HG03045 (cell line): ENCODE data around the gene FIGN.

Experiments used
- ATAC-seq: cut with Tn5 transposase; IDR thresholded peaks from one replicate; pipeline ENCODE4 v1.9.1; 2021; ENCODE audit warnings: mild to moderate bottlenecking, moderate library complexity; ENCODE audit not compliant: unreplicated experiment

Gene FIGN

GRCh38 chr2:163621445-163622004 is 114.3 kb downstream of the FIGN start:
- ATAC-seq: no peak

GRCh38 chr2:163617517-163617916 is 118.3 kb downstream of the FIGN start:
- no peak for ATAC-seq

GRCh38 chr2:163613266-163613731 is 122.5 kb downstream of the FIGN start:
- ATAC-seq: no peak

- ATAC-seq: no peak
Observed at GRCh38 chr2:163612332-163612731, 123.5 kb downstream of the FIGN start.

- no peak for ATAC-seq
Observed at GRCh38 chr2:163611557-163611906, 124.3 kb downstream of the FIGN start.

GRCh38 chr2:163610817-163611556 is 124.8 kb downstream of the FIGN start:
- ATAC-seq: no peak

GRCh38 chr2:163607630-163608029 is 128.2 kb downstream of the FIGN start:
- no peak for ATAC-seq

- no peak for ATAC-seq
Observed at GRCh38 chr2:163606878-163607277, 128.9 kb downstream of the FIGN start.

GRCh38 chr2:163605779-163606178 is 130.0 kb downstream of the FIGN start:
- ATAC-seq: no peak

- no peak for ATAC-seq
Observed at GRCh38 chr2:163604941-163605555, 130.8 kb downstream of the FIGN start.

- no peak for ATAC-seq
Observed at GRCh38 chr2:163602196-163602595, 133.6 kb downstream of the FIGN start.

GRCh38 chr2:163601377-163601776 is 134.4 kb downstream of the FIGN start:
- ATAC-seq: no peak

- ATAC-seq: no peak
Observed at GRCh38 chr2:163600801-163601200, 135.0 kb downstream of the FIGN start.

GRCh38 chr2:163595028-163595427 is 140.8 kb downstream of the FIGN start:
- no peak for ATAC-seq

GRCh38 chr2:163594497-163594896 is 141.3 kb downstream of the FIGN start:
- no peak for ATAC-seq

- ATAC-seq: no peak
Observed at GRCh38 chr2:163593982-163594381, 141.8 kb downstream of the FIGN start.

GRCh38 chr2:163592954-163593622 is 142.7 kb downstream of the FIGN start:
- ATAC-seq: no peak

GRCh38 chr2:163591461-163591860 is 144.3 kb downstream of the FIGN start:
- no peak for ATAC-seq

- ATAC-seq: no peak
Observed at GRCh38 chr2:163580757-163581156, 155.1 kb downstream of the FIGN start.

GRCh38 chr2:163574309-163574708 is 161.5 kb downstream of the FIGN start:
- no peak for ATAC-seq

GRCh38 chr2:163573652-163574051 is 162.2 kb downstream of the FIGN start:
- ATAC-seq: no peak

- no peak for ATAC-seq
Observed at GRCh38 chr2:163572850-163573249, 163.0 kb downstream of the FIGN start.
